NCI-H1694 treated with DMSO at 0.1 percent for 48 hours (cell line): Measurements from ENCODE around the gene DNAJC5.
A peak's percentile ranks its signal among the peaks of the same experiment; 100 is the strongest.
"Not testable (repeated sequence)": the region's sequence is repeated elsewhere in the genome, so short reads cannot be mapped to it uniquely, and the experiment has no call there.

Experiments used
- DNase-seq: peaks from one replicate; lab custom pipeline; 2025; lab: John Stamatoyannopoulos, UW

Gene DNAJC5

DNA sequence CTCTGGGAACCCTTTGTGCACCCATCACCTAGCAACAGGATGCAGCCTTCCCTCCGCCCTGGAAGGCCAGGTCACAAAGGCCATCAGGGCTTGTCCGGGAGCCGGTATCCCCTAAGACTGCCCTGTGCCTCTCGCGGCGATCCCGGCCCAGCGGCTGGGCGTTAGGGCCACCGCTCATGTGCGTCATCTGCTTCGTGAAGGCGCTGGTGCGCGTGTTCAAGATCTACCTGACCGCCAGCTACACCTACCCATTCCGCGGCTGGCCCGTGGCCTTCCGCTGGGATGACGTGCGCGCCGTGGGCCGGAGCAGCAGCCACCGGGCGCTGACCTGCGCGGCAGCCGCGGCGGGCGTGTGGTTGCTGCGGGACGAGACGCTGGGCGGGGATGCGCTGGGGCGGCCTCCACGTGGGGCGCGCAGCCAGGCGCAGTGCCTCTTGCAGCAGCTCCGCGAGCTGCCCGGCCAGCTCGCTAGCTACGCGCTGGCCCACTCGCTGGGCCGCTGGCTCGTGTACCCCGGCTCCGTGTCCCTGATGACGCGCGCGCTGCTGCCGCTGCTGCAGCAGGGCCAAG, 33.5 kb upstream of the DNAJC5 start, which contains the start of gene ABHD16B:
Gene ABHD16B, plus strand, starts transcription at position 134 of the 570 bp plus-strand sequence. Its CDS starts 43 bp downstream, at position 177.
- no peak for DNase-seq

- DNase-seq = no peak
These were observed 32.7 kb upstream of the DNAJC5 start for GRCh38 chr20:63861981-63862901.

DNA sequence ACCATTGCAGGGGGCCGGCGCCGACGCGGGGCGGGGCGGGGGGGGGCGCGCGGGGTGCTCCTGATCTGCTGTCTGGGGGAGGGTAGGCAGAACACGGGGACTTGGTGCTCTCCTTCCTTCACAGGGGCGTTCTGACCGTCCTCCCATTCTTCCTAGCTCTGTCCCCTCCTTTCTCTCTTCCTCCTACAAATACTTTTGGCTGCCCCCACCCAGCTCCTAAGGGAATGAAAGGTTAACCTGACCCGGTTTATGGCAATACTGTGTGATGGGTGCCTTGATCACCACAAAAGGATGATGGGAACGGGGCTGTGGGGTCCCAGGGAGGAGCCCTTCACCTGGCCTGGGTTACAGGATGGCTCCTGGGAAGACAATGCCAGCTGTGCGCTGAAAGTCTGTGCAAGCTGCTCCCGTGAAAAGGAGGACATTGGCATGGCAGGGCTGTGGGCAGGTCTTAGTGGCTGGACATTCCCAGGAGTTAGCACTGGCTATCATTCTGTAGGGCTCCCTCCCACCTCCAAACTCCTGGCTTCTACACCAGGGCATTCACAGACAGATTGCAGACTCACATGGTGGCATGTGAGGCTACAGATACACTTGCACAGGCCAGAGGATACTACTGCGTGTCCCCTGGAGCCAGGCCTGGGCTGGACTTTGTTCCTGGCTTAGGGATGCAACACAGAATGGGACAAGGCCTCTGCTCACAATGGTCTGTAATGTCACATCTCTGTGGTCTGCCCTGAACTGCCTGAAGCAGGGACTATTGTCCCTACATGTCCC, 31.7 kb upstream of the DNAJC5 start:
- no peak for DNase-seq

DNA sequence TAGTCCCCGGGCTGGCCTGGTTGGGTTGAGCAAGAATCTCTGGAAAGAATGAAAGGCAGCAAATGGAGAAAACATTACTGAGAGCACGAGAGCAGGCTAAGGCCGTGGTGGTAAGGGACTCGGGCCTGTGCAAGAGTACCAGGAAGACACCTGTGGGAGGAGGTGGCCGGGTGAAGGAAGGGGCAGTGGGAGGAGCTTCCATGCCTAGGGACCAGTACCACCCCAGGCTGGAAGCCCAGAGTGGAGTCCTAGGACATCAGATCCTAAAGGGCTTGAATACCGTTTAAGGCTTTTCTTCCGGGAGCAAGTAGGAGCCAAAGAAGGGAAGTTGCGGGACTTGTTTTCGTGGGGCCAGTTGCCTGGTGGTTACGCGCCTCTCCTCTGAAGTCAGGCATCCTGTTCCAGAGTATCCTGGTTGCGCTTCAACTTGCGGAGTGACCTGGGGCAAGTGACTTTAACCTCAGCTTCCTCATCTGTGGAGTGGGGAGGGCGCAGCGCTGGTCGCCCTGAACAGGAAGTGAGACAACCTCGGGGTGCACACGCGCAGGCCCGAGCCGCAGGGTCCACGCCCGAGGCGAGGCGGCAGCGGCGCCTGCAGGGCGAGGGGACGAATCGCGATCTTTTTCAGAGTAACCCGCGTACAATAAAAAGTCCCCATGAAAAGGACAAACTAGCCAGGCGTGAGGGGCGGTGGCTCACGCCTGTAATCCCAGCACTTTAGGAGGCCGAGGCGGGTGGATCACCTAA, 31.0 kb upstream of the DNAJC5 start:
- DNase-seq = peak; percentile 15

DNA sequence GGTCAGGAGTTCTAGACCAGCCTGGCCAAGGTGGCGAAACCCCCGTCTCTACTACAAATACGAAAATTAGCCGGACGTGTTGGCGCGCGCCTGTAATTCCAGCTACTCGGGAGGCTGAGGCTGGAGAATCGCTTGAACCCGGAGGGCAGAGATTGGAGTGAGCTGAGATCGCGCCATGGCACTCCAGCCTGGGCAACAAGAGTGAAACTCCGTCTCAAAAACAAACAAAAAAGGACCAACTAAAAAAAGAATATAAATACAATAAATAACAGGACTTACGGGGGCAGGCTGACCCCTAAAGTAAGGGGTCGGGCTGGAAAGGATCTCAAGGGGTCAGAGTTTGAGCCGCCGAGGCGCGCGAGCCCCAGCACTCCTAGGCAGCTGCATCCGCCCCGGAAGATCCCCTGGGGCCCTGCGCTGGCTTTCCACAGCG, 30.4 kb upstream of the DNAJC5 start:
- no peak for DNase-seq

- peak; percentile 96 for DNase-seq
These were observed 29.8 kb upstream of the DNAJC5 start, which contains the start of gene TPD52L2 for GRCh38 chr20:63864978-63865640. TPD52L2 (plus strand) TSS chr20:63865270; CDS start chr20:63865366, 96 bp downstream.

GRCh38 chr20:63867042-63867441, 27.9 kb upstream of the DNAJC5 start:
- not testable (repeated sequence) for DNase-seq

- no peak for DNase-seq
These were observed 26.7 kb upstream of the DNAJC5 start for GRCh38 chr20:63868264-63868663.

GRCh38 chr20:63873477-63873971, 21.4 kb upstream of the DNAJC5 start:
- no peak for DNase-seq

DNA sequence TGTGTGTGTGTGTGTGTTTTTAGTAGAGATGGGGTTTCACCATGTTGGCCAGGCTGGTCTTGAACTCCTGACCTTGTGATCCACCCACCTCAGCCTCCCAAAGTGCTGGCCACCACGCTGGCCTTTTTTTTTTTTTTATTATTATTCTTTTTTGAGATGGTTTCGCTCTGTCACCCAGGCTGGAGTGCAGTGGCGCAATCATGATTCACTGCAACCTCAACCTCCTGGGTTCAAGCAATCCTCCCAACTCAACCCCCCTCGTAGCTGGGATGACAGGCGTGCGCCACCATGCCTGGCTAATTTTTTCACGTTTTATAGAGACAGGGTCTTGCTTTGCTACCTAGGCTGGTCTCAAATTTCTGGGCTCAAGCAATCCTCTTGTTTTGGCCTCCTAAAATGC, 20.7 kb upstream of the DNAJC5 start:
- not testable (repeated sequence) for DNase-seq

DNA sequence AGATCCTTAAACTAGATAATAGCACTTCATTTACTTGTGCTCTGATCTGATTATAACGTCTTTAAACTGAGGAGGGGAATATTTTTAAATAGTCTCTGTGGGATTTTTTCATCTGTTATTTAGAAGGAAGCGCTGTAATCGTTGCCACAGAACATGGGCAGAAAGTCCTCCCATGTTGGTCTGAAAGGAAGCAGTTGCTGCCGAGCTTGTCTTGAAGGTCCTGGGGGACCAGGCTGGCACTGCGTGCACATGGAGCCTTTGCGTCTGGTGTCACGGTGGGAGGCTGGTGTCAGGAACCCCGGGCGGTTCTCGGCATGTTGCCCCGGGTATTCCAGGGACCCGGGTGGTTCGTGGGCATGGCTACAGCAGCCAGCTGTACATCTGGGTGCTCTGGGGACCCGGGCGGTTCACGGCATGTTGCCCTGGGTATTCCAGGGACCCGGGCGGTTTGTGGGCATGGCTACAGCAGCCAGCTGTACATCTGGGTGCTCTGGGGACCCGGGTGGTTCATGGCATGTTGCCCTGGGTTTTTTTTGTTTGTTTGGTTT, 18.4 kb upstream of the DNAJC5 start:
- peak; percentile 77 for DNase-seq

- no peak for DNase-seq
These were observed 17.0 kb upstream of the DNAJC5 start for GRCh38 chr20:63877755-63878470.

- no peak for DNase-seq
These were observed 15.8 kb upstream of the DNAJC5 start for GRCh38 chr20:63878899-63879663.

DNA sequence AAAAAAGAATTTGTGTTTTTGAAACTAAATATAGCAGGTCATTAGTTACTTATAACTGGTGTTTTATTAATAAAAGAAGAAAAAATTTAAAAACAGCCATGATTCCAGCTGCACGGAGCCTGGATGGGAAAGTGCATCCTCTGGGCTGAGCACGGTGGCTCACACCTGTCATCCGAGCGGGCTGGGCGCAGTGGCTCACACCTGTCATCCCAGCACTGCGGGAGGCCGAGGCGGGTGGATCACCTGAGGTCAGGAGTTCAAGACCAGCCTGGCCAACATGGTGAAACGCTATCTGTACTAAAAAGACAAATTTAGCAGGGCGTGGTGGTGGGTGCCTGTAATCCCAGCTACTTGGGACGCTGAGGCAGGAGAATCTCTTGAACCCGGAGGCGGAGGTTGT, 14.0 kb upstream of the DNAJC5 start:
- DNase-seq = not testable (repeated sequence)

DNA sequence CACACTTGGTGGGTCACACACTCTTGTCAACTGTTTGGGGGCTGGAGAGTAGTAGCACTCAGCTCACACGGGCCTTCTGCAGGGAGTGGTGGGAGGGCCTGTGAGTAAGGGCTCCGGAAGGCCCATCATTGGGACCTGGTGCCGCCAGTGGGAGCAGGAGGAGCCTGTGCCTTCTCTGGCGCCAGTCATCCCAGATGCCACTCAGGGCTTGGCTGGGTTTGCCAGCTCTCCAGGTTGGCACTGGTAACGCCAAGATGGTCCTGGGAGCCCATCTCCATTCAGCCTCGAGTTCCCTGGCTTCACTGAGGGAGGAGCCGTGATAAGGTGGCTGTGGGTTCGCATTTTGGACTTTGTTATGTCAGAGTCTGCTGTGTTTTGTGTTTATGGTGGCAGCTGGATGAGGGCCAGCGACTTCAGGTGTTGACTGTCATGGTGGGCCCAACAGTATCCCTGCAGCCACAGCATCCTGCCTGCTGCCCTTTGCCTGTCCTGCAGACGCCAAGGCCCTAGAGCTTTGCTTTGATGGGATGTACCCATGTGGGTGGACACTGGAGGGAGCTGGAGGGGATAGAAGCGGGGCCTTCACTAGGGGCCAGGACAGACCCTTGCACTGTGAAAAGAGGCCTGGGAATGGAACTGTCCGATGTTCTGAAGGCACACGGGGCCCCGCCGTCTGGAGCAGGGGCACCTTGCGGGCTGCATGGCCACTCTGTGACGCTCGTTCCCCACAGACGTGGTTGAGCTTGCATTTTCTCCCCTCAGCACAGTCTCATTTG, 13.3 kb upstream of the DNAJC5 start:
- DNase-seq = no peak

DNA sequence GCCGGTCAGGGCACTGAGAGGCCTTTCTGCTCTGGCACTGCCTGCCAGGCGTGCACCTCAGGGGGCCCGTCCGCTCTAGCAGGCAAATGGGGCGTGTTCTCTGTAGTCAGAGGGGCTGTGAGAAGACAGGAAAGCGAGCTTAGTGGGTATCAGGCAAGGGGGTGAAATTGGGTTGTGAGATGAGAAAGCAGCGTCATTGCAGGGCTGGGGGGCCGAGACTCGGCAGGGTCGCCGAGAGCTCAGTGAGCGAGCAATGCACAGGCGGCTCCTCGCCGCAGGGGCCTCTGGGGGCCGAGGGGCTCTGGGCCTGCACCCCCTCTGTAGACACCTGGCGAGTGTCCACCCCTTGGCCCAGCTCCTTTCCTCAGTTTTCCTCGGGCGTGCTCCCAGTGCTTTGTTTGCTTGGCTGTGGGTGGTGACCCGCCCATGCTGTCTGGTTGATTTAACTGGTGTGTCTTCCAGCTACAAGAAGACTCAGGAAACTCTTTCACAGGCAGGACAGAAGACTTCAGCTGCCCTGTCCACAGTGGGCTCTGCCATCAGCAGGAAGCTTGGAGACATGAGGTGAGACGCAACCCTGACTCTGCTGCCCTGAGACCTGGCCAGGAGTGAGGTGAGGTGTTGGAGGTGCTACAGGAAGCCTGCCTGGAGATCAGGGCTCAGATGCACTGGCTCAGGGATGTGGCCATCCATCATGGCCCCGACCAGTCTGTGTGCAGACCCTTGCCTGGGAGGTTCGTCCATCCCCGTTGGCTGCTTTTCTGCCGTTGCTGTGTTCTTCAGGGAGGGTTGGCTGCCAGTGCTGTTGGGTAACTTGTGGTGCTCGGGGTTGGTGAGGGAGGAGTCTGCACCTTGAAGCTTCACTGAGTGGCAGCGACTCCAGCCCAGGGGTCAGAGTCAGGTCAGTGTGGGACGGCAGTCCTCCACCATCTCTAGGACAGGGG, 12.4 kb upstream of the DNAJC5 start:
- DNase-seq = no peak

DNA sequence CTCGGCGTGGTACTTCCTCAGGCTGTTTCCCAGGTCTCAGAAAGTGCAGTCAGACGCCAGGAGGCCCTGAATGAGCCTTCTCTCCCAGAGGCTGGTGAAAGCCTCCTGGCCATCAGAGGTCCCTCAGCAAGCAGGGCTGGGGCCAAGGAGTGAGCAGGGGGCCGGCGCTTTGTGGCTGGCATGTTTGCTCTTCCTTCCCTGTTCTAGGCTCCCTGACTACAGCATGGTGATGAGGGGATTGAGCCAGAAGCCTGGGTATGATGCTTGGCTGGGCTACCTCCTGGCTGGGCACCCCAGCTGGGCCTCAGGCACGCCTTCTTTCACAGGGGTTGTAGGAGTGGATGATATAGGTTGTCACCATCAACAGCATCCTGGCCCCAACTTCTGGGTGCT, 11.7 kb upstream of the DNAJC5 start:
- DNase-seq = no peak
